Sigmoid colon (tissue), 4 donors: ENCODE measurements around the gene PARP9.

Experiments used
- EP300 ChIP-seq, 4 donors: sonication (generic); formaldehyde crosslinking; IDR thresholded peaks; one replicate each; pipeline ENCODE4 v1.6.1; 2017; ENCODE audit warnings: antibody characterized with exemption in 4 of 4
- POLR2A ChIP-seq, 2 donors: fragments of 450-650 bp; IDR thresholded peaks; one replicate each; pipeline ENCODE4 v1.6.1; 2016; ENCODE audit warnings: antibody characterized with exemption in 2 of 2, mild to moderate bottlenecking in 2 of 2, moderate library complexity in 2 of 2
- POLR2AphosphoS5 ChIP-seq, 4 donors: sonication (generic); formaldehyde crosslinking; IDR thresholded peaks; one replicate each; pipeline ENCODE4 v1.6.1; 2017; ENCODE audit warnings: antibody characterized with exemption in 4 of 4
- TF ChIP-seq, protein P1 (sequence below), 4 experiments: fragments of 450-650 bp in 3 of 4; fragments of 200-600 bp in 1 of 4; IDR thresholded peaks; one replicate each; pipeline ENCODE4 v1.5.1; 2016 to 2019; ENCODE audit warnings: antibody characterized with exemption in 4 of 4, mild to moderate bottlenecking in 3 of 4, moderate library complexity in 2 of 4

DNA sequence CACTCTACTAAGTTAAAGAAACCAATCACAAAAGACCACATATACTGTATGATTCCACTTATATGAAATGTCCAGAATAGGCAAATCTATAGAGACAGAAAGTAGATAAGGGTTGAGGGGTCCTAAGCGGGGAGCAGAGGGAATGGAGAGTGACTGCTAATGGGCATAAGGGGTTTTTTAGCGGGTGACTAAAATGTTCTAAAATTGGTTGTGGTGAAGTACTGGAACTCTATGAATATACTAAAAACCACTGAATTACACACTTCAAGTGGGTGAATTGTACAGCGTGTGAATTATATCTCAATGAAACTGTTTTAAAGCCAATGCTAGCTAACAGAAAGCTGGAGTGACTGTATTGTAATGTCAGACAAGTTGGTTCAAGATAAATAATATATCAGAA lies 82.7 kb downstream of the PARP9 start:
- TF ChIP-seq, protein P1, sequence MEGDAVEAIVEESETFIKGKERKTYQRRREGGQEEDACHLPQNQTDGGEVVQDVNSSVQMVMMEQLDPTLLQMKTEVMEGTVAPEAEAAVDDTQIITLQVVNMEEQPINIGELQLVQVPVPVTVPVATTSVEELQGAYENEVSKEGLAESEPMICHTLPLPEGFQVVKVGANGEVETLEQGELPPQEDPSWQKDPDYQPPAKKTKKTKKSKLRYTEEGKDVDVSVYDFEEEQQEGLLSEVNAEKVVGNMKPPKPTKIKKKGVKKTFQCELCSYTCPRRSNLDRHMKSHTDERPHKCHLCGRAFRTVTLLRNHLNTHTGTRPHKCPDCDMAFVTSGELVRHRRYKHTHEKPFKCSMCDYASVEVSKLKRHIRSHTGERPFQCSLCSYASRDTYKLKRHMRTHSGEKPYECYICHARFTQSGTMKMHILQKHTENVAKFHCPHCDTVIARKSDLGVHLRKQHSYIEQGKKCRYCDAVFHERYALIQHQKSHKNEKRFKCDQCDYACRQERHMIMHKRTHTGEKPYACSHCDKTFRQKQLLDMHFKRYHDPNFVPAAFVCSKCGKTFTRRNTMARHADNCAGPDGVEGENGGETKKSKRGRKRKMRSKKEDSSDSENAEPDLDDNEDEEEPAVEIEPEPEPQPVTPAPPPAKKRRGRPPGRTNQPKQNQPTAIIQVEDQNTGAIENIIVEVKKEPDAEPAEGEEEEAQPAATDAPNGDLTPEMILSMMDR (IDR thresholded peaks at IDR 0.05) = no peak
- TF ChIP-seq POLR2A (IDR thresholded peaks at IDR 0.05) (no peak), POLR2AphosphoS5 (IDR thresholded peaks at IDR 0.05) (no peak), EP300 (IDR thresholded peaks at IDR 0.05) (no peak)
